ENCODE results near the gene STX3. TPM values are rescaled to one million over a fixed set of nuclear protein-coding genes. Genes with fewer than 3 reads are reported as not detected.

The STX3 gene
- total RNA-seq, 1 experiment from 2014 or later = 20.4 TPM

DNA sequence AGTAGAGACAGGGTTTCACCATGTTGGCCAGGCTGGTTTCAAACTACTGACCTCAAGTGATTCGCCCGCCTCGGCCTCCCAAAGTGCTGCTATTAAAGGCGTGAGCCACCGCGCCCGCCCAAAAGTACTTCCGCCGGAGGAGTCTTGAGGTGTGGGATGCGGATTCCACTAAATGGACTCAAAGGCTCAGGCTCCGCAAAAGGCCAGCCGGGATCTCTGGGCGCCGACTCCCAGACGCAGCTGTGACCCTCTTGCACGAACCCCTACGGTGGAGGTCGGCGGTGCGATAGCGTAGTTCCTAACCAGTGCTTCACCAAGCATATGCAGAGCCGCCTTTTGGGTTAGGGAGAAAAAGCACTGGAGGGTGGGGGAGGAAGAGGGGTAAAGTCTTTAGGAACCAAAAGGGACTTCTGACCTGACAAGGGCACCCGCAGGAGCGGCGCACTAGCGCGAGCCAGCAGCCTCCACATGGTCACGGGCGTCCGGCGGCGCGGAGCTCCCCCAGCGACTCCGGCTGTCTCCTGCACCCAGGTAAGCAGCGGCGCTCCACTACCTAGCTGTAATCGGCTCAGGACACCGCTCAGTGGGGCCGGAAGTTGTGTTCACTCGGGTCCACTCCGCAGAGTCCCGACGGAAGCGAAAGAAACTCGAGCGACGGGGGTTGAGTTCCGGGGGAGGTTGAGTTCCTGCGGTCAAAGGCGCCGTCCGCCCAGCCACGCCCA, 55.2 kb downstream of the STX3 start, which contains the start of gene MRPL16 (continued):
- peak; percentile 94 for TF ChIP-seq POLR2AphosphoS5 (IDR thresholded peaks at IDR 0.05; ENCODE audit: low read depth, low read length)
- TF ChIP-seq CBX3 (IDR thresholded peaks at IDR 0.05; ENCODE audit: low read depth) = peak; percentile 88
- peak; percentile 92 for TF ChIP-seq TCF7L2 (IDR thresholded peaks at IDR 0.05; ENCODE audit: borderline replicate concordance, extremely low read depth, insufficient read depth, insufficient read length)
- TF ChIP-seq SRF (IDR thresholded peaks at IDR 0.05; ENCODE audit: low read depth) = peak; percentile 84
- peak; percentile 88 for TF ChIP-seq SIN3A (IDR thresholded peaks at IDR 0.05; ENCODE audit: low read depth)

GRCh38 chr11:59810911-59811259, 55.7 kb downstream of the STX3 start:
- ATAC-seq = no peak; the same call in 1 of the 2 replicates
- ChIA-PET CTCF (interaction anchor here (1.0 to 2.2 kb wide), 3 partner anchors 55 to 108 kb away, joined by 3 to 5 read pairs (median 5); partner anchors contain the start of gene STX3), POLR2A (interaction anchor here (0.9 kb wide), 1 partner anchor 108 kb away, joined by 3 read pairs; no protein-coding TSS in a partner anchor), RAD21 (ENCODE audit: low non-redundant PET in 1 of 2, low total read pairs in 2 of 2, uncharacterized antibody in 2 of 2, unreplicated experiment in 2 of 2) (interaction anchor here in 1 of 2 experiments (0.7 kb wide), 1 partner anchor 55 kb away, joined by 4 read pairs; no protein-coding TSS in a partner anchor)
- H3K27ac ChIP-seq (ENCODE audit: low read depth, low read length) = peak overlapping the region; percentile 74
- peaks cover 25% of the 10 kb centered on the region for H3K79me2 ChIP-seq (ENCODE audit: insufficient read depth, low read length)
- DNase-seq (ENCODE audit: low read depth, low spot score) = no peak
- H3K27me3 ChIP-seq (ENCODE audit: insufficient read depth, low read length) = no peaks in the 10 kb centered on the region
- BruUV-seq (replicated peaks) = TSS peak; percentile 21
- no peak overlapping the region for H2AFZ ChIP-seq (ENCODE audit: low read depth, low read length, poor library complexity, severe bottlenecking)
- TF ChIP-seq ZFX (IDR thresholded peaks at IDR 0.05) = no peak
- 0 out of 2 replicates have a peak, but pooled peaks have one; percentile 0 for TF ChIP-seq JUND (IDR thresholded peaks at IDR 0.05)
- TF ChIP-seq POLR2A (IDR thresholded peaks at IDR 0.05; ENCODE audit: borderline replicate concordance, extremely low read depth, insufficient read depth, insufficient read length) = no peak
- TF ChIP-seq ZNF274 (IDR thresholded peaks at IDR 0.05; ENCODE audit: low read depth, low read length) = no peak
- peak overlapping the region; percentile 91 to 98 for H3K4me3 ChIP-seq (replicated peaks in 1 of 2; ENCODE audit: low read depth in 1 of 2, low read length in 2 of 2)
- H3K4me2 ChIP-seq (ENCODE audit: low read length) = peak overlapping the region; percentile 70
- H3K4me1 ChIP-seq (ENCODE audit: control insufficient read depth in 1 of 2, insufficient read depth in 2 of 2, low read length in 2 of 2) = peaks cover 5 to 15% of the 10 kb centered on the region in 2 experiments; a peak in 2 of 4 replicates
- H4K20me1 ChIP-seq (ENCODE audit: insufficient read depth) = no peaks in the 10 kb centered on the region
- intact Hi-C loops (cut with micrococcal nuclease) = no loop called here
- peak overlapping the region; percentile 88 for H3K9ac ChIP-seq (ENCODE audit: low read length)
- H3K36me3 ChIP-seq (ENCODE audit: control insufficient read depth in 1 of 2, insufficient read depth in 2 of 2, low read length in 2 of 2) = peaks cover 8 to 21% of the 10 kb centered on the region in 2 experiments; a peak in 2 of 4 replicates
- H3K9me2 ChIP-seq (ENCODE audit: insufficient read depth) = no peaks in the 10 kb centered on the region
- H3K9me3 ChIP-seq (ENCODE audit: control insufficient read depth in 1 of 2, insufficient read depth in 1 of 2, low read depth in 1 of 2, low read length in 2 of 2) = no peaks in the 10 kb centered on the region
